K562 (cell line): ENCODE measurements around the gene SIDT1.

Experiments
- CTCF ChIP-seq, 3 experiments: IDR thresholded peaks in 2 of 3; conservative IDR thresholded peaks in 1 of 3; 2 replicates each; pipeline ENCODE4 v1.5.1; 2011 to 2012; ENCODE audit warnings: low read length in 3 of 3, mild to moderate bottlenecking in 3 of 3, control low read depth in 2 of 3, improper control_type of control experiment in 1 of 3, inconsistent platforms in 1 of 3, low read depth in 1 of 3, mixed read lengths in 1 of 3, moderate library complexity in 1 of 3; ENCODE audit not compliant: insufficient read depth in 2 of 3
- DACH1 ChIP-seq: fragments of 450-650 bp; IDR thresholded peaks from 2 replicates; pipeline ENCODE4 v1.6.1; 2018; ENCODE audit not compliant: partially characterized antibody
- EZH2 ChIP-seq: IDR thresholded peaks from 2 replicates; pipeline ENCODE4 v1.6.1; 2012; ENCODE audit warnings: low read depth, mild to moderate bottlenecking, inconsistent platforms, low read length, borderline replicate concordance
- JUN ChIP-seq, 2 experiments: sonication (generic) in 1 of 2; formaldehyde crosslinking in 1 of 2; IDR thresholded peaks; 2 replicates each; pipeline versions ENCODE4 v1.6.1 to v1.8.0; 2012 to 2022; ENCODE audit warnings: borderline replicate concordance in 2 of 2, mild to moderate bottlenecking in 2 of 2, improper control_type of control experiment in 1 of 2, low read depth in 1 of 2, low read length in 1 of 2, missing genetic modification reagents in 1 of 2
- MAFK ChIP-seq: IDR thresholded peaks from 2 replicates; pipeline ENCODE4 v1.6.1; 2011; ENCODE audit warnings: low read length, improper control_type of control experiment
- MAX ChIP-seq: sonication (generic); formaldehyde crosslinking; IDR thresholded peaks from 2 replicates; pipeline ENCODE4 v1.9.0; 2022; ENCODE audit warnings: mild to moderate bottlenecking, missing genetic modification reagents
- MEF2D ChIP-seq: conservative IDR thresholded peaks from 2 replicates; pipeline ENCODE4 v1.6.1; 2016; ENCODE audit warnings: low read depth, missing genetic modification characterization, missing compliant biosample characterization
- NR3C1 ChIP-seq: sonication (generic); formaldehyde crosslinking; IDR thresholded peaks from 2 replicates; pipeline ENCODE4 v1.8.1; 2022; ENCODE audit warnings: missing genetic modification reagents
- POLR2A ChIP-seq: fragments of 450-650 bp; conservative IDR thresholded peaks from 2 replicates; pipeline ENCODE4 v1.6.1; 2016
- POLR2AphosphoS2 ChIP-seq: IDR thresholded peaks from 2 replicates; pipeline ENCODE4 v1.6.1; 2012; ENCODE audit warnings: low read length, improper control_type of control experiment
- POLR3A ChIP-seq: IDR thresholded peaks from 2 replicates; pipeline ENCODE4 v1.6.1; 2011; ENCODE audit warnings: borderline replicate concordance, mild to moderate bottlenecking, moderate library complexity; ENCODE audit not compliant: insufficient read length, insufficient read depth; ENCODE audit errors: extremely low read depth
- TCF15 ChIP-seq: fragments of 250-450 bp; sonication (Bioruptor Pico); IDR thresholded peaks from 2 replicates; pipeline ENCODE4 v1.8.0; 2022; ENCODE audit warnings: moderate library complexity, mild to moderate bottlenecking, inconsistent platforms
- TEAD4 ChIP-seq, 2 experiments: sonication (generic) in 1 of 2; formaldehyde crosslinking in 1 of 2; IDR thresholded peaks; 2 replicates each; pipeline versions ENCODE4 v1.6.1 to v1.8.0; 2012 to 2022; ENCODE audit warnings: borderline replicate concordance in 1 of 2, inconsistent platforms in 1 of 2, low read length in 1 of 2, mild to moderate bottlenecking in 1 of 2, missing genetic modification reagents in 1 of 2
- YY1 ChIP-seq, 3 experiments: IDR thresholded peaks; 2 replicates each; pipeline ENCODE4 v1.6.1; 2011; ENCODE audit warnings: low read length in 2 of 3, mild to moderate bottlenecking in 2 of 3, moderate library complexity in 2 of 3, borderline replicate concordance in 1 of 3, control low read depth in 1 of 3, low read depth in 1 of 3; ENCODE audit not compliant: insufficient read depth in 3 of 3, insufficient replicate concordance in 2 of 3, control insufficient read depth in 1 of 3, insufficient read length in 1 of 3; ENCODE audit errors: extremely low read depth in 1 of 3

- no peak for TF ChIP-seq DACH1
- no peak for TF ChIP-seq CTCF (IDR thresholded peaks at IDR 0.05 in 2 of 3, conservative IDR thresholded peaks at IDR 0.05 in 1 of 3; ENCODE audit: insufficient read depth in 2 of 3, low read depth in 1 of 3, low read length in 3 of 3)
- no peak for TF ChIP-seq POLR2A
- no peak for TF ChIP-seq EZH2
- TF ChIP-seq TCF15 (CRISPR knock-in tag), result no peak
- no peak for TF ChIP-seq YY1 (IDR thresholded peaks at IDR 0.05; ENCODE audit: borderline replicate concordance in 1 of 3, control insufficient read depth in 1 of 3, extremely low read depth in 1 of 3, insufficient read depth in 3 of 3, insufficient read length in 1 of 3, insufficient replicate concordance in 2 of 3, low read depth in 1 of 3, low read length in 2 of 3)
- no peak for TF ChIP-seq MAFK
- TF ChIP-seq MEF2D (tag), result no peak
- TF ChIP-seq JUN (IDR thresholded peaks at IDR 0.05; ENCODE audit: borderline replicate concordance, low read depth, low read length), result no peak
- TF ChIP-seq JUN (CRISPR knock-in tag; IDR thresholded peaks at IDR 0.05; ENCODE audit: borderline replicate concordance), result no peak
- no peak for TF ChIP-seq NR3C1 (CRISPR knock-in tag)
- no peak for TF ChIP-seq MAX
- TF ChIP-seq POLR3A, result no peak
- no peak for TF ChIP-seq TEAD4 (IDR thresholded peaks at IDR 0.05; ENCODE audit: low read length)
- TF ChIP-seq TEAD4 (CRISPR knock-in tag; IDR thresholded peaks at IDR 0.05; ENCODE audit: borderline replicate concordance), result no peak
- TF ChIP-seq POLR2AphosphoS2, result no peak
These were observed 14.1 kb downstream of the SIDT1 start for GRCh38 chr3:113546414-113546893.
